ENCODE results near the gene PACRG. TPM values are rescaled to one million over a fixed set of nuclear protein-coding genes. Genes with fewer than 3 reads are reported as not detected.

PACRG gene
- total RNA-seq, 1 experiment from 2014 or later, result 0.59 TPM

DNA sequence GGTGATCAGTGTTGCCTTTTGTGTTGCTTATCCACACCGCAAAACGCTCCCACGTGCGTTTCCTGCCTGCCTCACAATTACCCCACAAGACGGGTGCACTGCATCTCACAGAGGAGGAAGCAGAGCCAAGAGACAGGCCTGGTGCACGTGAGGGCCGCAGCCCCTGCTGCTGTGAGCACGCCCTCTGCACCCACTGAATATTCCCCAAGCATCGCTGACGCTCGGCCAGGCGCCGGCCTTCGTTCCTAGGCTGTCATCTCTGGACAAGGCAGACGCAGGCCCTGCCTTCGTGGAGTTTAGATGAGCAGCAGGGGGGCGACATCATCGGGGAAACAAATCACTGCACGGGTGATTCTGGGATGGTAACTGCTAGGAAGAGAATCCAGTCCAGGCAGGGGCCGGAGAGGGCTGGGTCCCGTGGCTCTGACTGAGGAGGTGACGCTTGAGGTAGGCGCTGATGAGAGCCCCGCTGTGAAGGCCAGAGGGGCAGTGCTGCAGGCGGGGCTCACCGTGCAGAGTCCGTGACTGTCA, 524.4 kb downstream of the PACRG start:
- Histone ChIP-seq H3K36me3 (ENCODE audit: control insufficient read depth, insufficient read depth, low read length) (no peaks in the 10 kb centered on the region), H3K27me3 (ENCODE audit: control insufficient read depth, insufficient read depth, low read length) (no peaks in the 10 kb centered on the region), H3K4me1 (ENCODE audit: control insufficient read depth, insufficient read depth, low read length) (no peaks in the 10 kb centered on the region), H3K4me3 (ENCODE audit: low read depth in 2 of 2, low read length in 2 of 2) (no peak overlapping the region), H3K27ac (ENCODE audit: low read length) (no peak overlapping the region), H3K9me3 (ENCODE audit: control insufficient read depth, insufficient read depth, low read depth, low read length) (no peaks in the 10 kb centered on the region)
- ChIA-PET POLR2A (no interaction called here), CTCF (no interaction called here)
- in situ Hi-C loops (cut with HindIII; ENCODE audit: low pct_unique_long_range_greater_than_20kb, low sequenced_read_pairs) (no loop called here), intact Hi-C loops (cut with micrococcal nuclease; ENCODE audit: unreplicated experiment) (no loop called here)
- TF ChIP-seq, protein P1, sequence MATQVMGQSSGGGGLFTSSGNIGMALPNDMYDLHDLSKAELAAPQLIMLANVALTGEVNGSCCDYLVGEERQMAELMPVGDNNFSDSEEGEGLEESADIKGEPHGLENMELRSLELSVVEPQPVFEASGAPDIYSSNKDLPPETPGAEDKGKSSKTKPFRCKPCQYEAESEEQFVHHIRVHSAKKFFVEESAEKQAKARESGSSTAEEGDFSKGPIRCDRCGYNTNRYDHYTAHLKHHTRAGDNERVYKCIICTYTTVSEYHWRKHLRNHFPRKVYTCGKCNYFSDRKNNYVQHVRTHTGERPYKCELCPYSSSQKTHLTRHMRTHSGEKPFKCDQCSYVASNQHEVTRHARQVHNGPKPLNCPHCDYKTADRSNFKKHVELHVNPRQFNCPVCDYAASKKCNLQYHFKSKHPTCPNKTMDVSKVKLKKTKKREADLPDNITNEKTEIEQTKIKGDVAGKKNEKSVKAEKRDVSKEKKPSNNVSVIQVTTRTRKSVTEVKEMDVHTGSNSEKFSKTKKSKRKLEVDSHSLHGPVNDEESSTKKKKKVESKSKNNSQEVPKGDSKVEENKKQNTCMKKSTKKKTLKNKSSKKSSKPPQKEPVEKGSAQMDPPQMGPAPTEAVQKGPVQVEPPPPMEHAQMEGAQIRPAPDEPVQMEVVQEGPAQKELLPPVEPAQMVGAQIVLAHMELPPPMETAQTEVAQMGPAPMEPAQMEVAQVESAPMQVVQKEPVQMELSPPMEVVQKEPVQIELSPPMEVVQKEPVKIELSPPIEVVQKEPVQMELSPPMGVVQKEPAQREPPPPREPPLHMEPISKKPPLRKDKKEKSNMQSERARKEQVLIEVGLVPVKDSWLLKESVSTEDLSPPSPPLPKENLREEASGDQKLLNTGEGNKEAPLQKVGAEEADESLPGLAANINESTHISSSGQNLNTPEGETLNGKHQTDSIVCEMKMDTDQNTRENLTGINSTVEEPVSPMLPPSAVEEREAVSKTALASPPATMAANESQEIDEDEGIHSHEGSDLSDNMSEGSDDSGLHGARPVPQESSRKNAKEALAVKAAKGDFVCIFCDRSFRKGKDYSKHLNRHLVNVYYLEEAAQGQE (IDR thresholded peaks at IDR 0.05; ENCODE audit: insufficient read depth in 1 of 2, low read depth in 2 of 2, low read length in 1 of 2), result no peak
- TF ChIP-seq TCF7L2 (IDR thresholded peaks at IDR 0.05; ENCODE audit: low read depth, low read length), result no peak
- TF ChIP-seq, protein P2, sequence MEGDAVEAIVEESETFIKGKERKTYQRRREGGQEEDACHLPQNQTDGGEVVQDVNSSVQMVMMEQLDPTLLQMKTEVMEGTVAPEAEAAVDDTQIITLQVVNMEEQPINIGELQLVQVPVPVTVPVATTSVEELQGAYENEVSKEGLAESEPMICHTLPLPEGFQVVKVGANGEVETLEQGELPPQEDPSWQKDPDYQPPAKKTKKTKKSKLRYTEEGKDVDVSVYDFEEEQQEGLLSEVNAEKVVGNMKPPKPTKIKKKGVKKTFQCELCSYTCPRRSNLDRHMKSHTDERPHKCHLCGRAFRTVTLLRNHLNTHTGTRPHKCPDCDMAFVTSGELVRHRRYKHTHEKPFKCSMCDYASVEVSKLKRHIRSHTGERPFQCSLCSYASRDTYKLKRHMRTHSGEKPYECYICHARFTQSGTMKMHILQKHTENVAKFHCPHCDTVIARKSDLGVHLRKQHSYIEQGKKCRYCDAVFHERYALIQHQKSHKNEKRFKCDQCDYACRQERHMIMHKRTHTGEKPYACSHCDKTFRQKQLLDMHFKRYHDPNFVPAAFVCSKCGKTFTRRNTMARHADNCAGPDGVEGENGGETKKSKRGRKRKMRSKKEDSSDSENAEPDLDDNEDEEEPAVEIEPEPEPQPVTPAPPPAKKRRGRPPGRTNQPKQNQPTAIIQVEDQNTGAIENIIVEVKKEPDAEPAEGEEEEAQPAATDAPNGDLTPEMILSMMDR (IDR thresholded peaks at IDR 0.05), result no peak
- TF ChIP-seq POLR2AphosphoS5 (IDR thresholded peaks at IDR 0.05; ENCODE audit: low read depth, low read length), result no peak
- no peak for TF ChIP-seq SIN3A (IDR thresholded peaks at IDR 0.05; ENCODE audit: borderline replicate concordance, insufficient read depth, low read depth, low read length)
- BruUV-seq (replicated peaks), result no TSS peak
- ATAC-seq, result no peak
- DNase-seq (ENCODE audit: low read depth, low spot score), result no peak

DNA sequence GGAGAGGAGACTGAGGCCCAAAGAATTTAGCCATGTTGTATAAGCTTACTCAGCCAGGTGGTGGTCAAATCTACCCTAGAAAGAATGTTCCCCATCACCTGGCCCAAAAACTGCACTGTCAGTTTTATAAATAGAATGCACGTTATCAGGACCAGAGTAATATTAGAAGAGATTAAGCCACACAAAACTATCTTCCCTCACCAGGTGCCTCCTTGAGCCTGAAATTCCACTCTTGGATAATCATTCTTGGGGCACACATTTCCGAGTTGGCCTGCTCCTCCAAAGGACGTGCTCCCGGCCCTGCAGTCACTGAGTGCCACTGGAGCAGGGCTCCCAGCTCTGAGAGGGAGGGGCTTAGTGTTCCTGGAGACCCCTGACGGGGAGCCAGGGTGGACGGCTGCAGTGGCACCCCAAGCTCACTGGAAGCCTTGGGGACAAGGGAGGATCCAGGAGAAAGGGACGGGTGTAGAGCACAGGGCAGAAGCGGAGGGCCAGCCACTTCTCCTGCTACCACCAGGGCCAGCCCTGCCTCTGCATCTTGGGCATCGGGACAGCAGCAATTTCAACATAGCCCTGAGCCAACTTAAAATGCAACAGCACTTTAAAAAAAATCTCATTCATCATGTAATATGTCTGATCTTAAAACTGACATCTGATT, 525.9 kb downstream of the PACRG start:
- no peaks in the 10 kb centered on the region for H3K36me3 ChIP-seq (ENCODE audit: control insufficient read depth, insufficient read depth, low read length)
- ATAC-seq, result no peak
- ChIA-PET POLR2A (no interaction called here), CTCF (no interaction called here)
- no peaks in the 10 kb centered on the region for H3K4me1 ChIP-seq (ENCODE audit: control insufficient read depth, insufficient read depth, low read length)
- TF ChIP-seq, protein P2 (IDR thresholded peaks at IDR 0.05), result no peak
- TF ChIP-seq, protein P1 (IDR thresholded peaks at IDR 0.05; ENCODE audit: insufficient read depth in 1 of 2, low read depth in 2 of 2, low read length in 1 of 2), result no peak
- TF ChIP-seq TCF7L2 (IDR thresholded peaks at IDR 0.05; ENCODE audit: low read depth, low read length), result no peak
- TF ChIP-seq SIN3A (IDR thresholded peaks at IDR 0.05; ENCODE audit: borderline replicate concordance, insufficient read depth, low read depth, low read length), result no peak
- TF ChIP-seq POLR2AphosphoS5 (IDR thresholded peaks at IDR 0.05; ENCODE audit: low read depth, low read length), result no peak
- DNase-seq (ENCODE audit: low read depth, low spot score), result no peak
- H3K4me3 ChIP-seq (ENCODE audit: low read depth in 2 of 2, low read length in 2 of 2), result no peak overlapping the region
- intact Hi-C loops (cut with micrococcal nuclease; ENCODE audit: unreplicated experiment) (no loop called here), in situ Hi-C loops (cut with HindIII; ENCODE audit: low pct_unique_long_range_greater_than_20kb, low sequenced_read_pairs) (no loop called here)
- no peak overlapping the region for H3K27ac ChIP-seq (ENCODE audit: low read length)
- no peaks in the 10 kb centered on the region for H3K27me3 ChIP-seq (ENCODE audit: control insufficient read depth, insufficient read depth, low read length)
- no peaks in the 10 kb centered on the region for H3K9me3 ChIP-seq (ENCODE audit: control insufficient read depth, insufficient read depth, low read depth, low read length)
- no TSS peak for BruUV-seq (replicated peaks)
